ENCODE measurements around the gene CCDC92B.

DNA sequence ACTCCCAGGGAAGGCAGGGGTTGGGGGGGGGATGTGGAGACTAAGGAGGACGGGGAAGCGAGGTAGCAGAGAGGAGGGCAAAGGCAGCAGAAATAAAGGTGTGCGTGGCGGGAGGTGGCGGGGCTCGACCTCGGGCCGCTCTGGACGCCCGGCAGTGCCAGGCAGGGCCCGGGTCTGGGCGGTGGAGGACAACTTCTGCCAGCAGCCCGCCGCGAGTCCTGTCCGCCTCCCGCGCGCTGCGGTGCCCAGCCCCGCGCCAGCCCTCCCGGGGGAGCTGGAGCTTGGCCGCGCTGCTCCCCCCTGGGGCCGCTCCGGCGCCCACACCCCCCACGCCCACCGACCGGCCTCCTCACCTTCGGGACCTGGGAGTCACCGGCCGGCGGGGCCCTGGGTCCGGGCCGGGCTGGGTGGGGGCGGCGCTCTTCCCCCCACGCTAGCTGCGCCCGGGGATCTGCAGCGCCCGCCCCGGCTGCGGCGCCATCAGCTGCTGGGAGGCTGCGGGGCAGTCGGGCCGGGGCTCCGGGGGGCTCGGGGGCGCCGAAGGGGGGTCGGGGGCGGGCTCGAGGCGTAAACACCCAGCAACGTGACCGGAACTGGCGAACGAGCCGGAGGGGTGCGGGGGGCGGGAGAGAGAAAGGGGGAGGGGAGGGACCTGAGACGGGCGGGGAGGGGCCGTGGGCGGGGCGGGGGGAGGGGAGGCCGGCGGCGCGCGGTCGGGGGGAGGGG lies at the start of gene CCDC92B:
- no peak for TF ChIP-seq EP300 (IDR thresholded peaks at IDR 0.05)
- TF ChIP-seq, protein P1, sequence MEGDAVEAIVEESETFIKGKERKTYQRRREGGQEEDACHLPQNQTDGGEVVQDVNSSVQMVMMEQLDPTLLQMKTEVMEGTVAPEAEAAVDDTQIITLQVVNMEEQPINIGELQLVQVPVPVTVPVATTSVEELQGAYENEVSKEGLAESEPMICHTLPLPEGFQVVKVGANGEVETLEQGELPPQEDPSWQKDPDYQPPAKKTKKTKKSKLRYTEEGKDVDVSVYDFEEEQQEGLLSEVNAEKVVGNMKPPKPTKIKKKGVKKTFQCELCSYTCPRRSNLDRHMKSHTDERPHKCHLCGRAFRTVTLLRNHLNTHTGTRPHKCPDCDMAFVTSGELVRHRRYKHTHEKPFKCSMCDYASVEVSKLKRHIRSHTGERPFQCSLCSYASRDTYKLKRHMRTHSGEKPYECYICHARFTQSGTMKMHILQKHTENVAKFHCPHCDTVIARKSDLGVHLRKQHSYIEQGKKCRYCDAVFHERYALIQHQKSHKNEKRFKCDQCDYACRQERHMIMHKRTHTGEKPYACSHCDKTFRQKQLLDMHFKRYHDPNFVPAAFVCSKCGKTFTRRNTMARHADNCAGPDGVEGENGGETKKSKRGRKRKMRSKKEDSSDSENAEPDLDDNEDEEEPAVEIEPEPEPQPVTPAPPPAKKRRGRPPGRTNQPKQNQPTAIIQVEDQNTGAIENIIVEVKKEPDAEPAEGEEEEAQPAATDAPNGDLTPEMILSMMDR (IDR thresholded peaks at IDR 0.05): no peak
- TF ChIP-seq POLR2AphosphoS5 (IDR thresholded peaks at IDR 0.05): no peak

Measured in upper lobe of left lung (tissue), 4 donors.